K562 (cell line): ENCODE results near the gene NCAM2. TPM values are rescaled to one million over a fixed set of nuclear protein-coding genes. Genes with fewer than 3 reads are reported as not detected.

Source experiments
- ATF7 ChIP-seq: fragments of 450-650 bp; IDR thresholded peaks from 2 replicates; pipeline ENCODE4 v1.7.1; 2014; ENCODE audit warnings: mild to moderate bottlenecking, moderate library complexity
- CBFA2T3 ChIP-seq: fragments of 450-650 bp; IDR thresholded peaks from 2 replicates; pipeline ENCODE4 v1.6.1; 2017
- HDAC3 ChIP-seq: fragments of 450-650 bp; IDR thresholded peaks from 2 replicates; pipeline ENCODE4 v1.6.1; 2018; ENCODE audit warnings: borderline replicate concordance, mild to moderate bottlenecking, moderate library complexity; ENCODE audit not compliant: partially characterized antibody
- HNRNPK ChIP-seq: fragments of 200-400 bp; formaldehyde crosslinking; IDR thresholded peaks from one replicate; pipeline ENCODE4 v1.6.1; 2018; ENCODE audit warnings: mild to moderate bottlenecking, low read depth, low read length; ENCODE audit not compliant: poor library complexity, severe bottlenecking
- HNRNPLL ChIP-seq: fragments of 200-400 bp; formaldehyde crosslinking; IDR thresholded peaks from 2 replicates; pipeline ENCODE4 v1.6.1; 2017; ENCODE audit warnings: low read length, low read depth, mild to moderate bottlenecking; ENCODE audit not compliant: poor library complexity, severe bottlenecking
- ILF3 ChIP-seq: fragments of 450-650 bp; IDR thresholded peaks from 2 replicates; pipeline ENCODE4 v1.6.1; 2018; ENCODE audit warnings: antibody characterized with exemption, mild to moderate bottlenecking, moderate library complexity, borderline replicate concordance
- JUN ChIP-seq, 2 experiments: sonication (generic) in 1 of 2; formaldehyde crosslinking in 1 of 2; IDR thresholded peaks; 2 replicates each; pipeline versions ENCODE4 v1.6.1 to v1.8.0; 2012 to 2022; ENCODE audit warnings: borderline replicate concordance in 2 of 2, mild to moderate bottlenecking in 2 of 2, improper control_type of control experiment in 1 of 2, low read depth in 1 of 2, low read length in 1 of 2, missing genetic modification reagents in 1 of 2
- NR4A1 ChIP-seq, 2 experiments: fragments of 250-450 bp in 1 of 2; fragments of 450-650 bp in 1 of 2; sonication (Bioruptor Pico) in 1 of 2; IDR thresholded peaks; 2 replicates each; pipeline versions ENCODE4 v1.4.0 to v1.6.1; 2016 to 2020; ENCODE audit warnings: mild to moderate bottlenecking in 2 of 2, missing compliant biosample characterization in 1 of 2, missing genetic modification characterization in 1 of 2, moderate library complexity in 1 of 2
- PCBP2 ChIP-seq: fragments of 200-400 bp; formaldehyde crosslinking; IDR thresholded peaks from 2 replicates; pipeline ENCODE4 v1.6.1; 2018; ENCODE audit warnings: low read length, low read depth, mild to moderate bottlenecking, moderate library complexity; ENCODE audit not compliant: poor library complexity, severe bottlenecking
- POLR2AphosphoS2 ChIP-seq: IDR thresholded peaks from 2 replicates; pipeline ENCODE4 v1.6.1; 2012; ENCODE audit warnings: low read length, improper control_type of control experiment
- TRIM28 ChIP-seq: fragments of 450-650 bp; IDR thresholded peaks from 2 replicates; pipeline ENCODE4 v1.6.1; 2017
- XRCC3 ChIP-seq: fragments of 450-650 bp; IDR thresholded peaks from 2 replicates; pipeline ENCODE4 v1.6.1; 2017; ENCODE audit warnings: mild to moderate bottlenecking, moderate library complexity
- ZNF146 ChIP-seq: IDR thresholded peaks from one replicate; pipeline ENCODE4 v1.6.1; 2018; ENCODE audit warnings: missing compliant biosample characterization; ENCODE audit not compliant: unreplicated experiment
- ZNF764 ChIP-seq: fragments of 250-450 bp; sonication (Bioruptor Pico); IDR thresholded peaks from 2 replicates; pipeline ENCODE4 v1.4.0; 2020; ENCODE audit warnings: low read depth, mild to moderate bottlenecking, moderate library complexity
- polyA plus RNA-seq, 8 experiments: library from polyadenylated mRNA; depleted of rRNA in 4 of 8; stranded (reverse) in 5 of 8; unstranded in 3 of 8; fragments of >200 nt; fragmentation: Nextera tagmentation in 2 of 8; fragmentation: Illumina TruSeq in 1 of 8; extraction: Ambion mirVana in 2 of 8; extraction: Trizol in 1 of 8; gene quantifications; 2 replicates each; pipeline versions ENCODE4 v1.2.1 to v1.2.3, GENCODE V29; 2011 to 2014; ENCODE audit warnings: inconsistent platforms in 1 of 8, missing spikeins in 1 of 8
- total RNA-seq, 7 experiments: library from RNA; depleted of rRNA in 6 of 7; stranded (reverse); fragments of >200 nt in 6 of 7; fragmentation: Illumina TruSeq in 2 of 7; extraction: Trizol in 2 of 7; gene quantifications; 2 replicates each; pipeline versions ENCODE4 v1.2.1 to v1.2.3, GENCODE V29; 2011 to 2021; ENCODE audit warnings: low replicate concordance in 1 of 7
- TF ChIP-seq, protein P1 (sequence below), 2 experiments: IDR thresholded peaks; 2 replicates each; pipeline ENCODE4 v1.6.1; 2011; ENCODE audit warnings: borderline replicate concordance in 1 of 2, control low read depth in 1 of 2, low read depth in 1 of 2, low read length in 1 of 2, mild to moderate bottlenecking in 1 of 2, mixed read lengths in 1 of 2, moderate library complexity in 1 of 2; ENCODE audit not compliant: insufficient read depth in 1 of 2, insufficient read length in 1 of 2, poor library complexity in 1 of 2, severe bottlenecking in 1 of 2; ENCODE audit errors: extremely low read depth in 1 of 2
- TF ChIP-seq, protein P2 (sequence below): fragments of 450-650 bp; IDR thresholded peaks from 2 replicates; pipeline ENCODE4 v1.6.1; 2016; ENCODE audit warnings: low read depth

The NCAM2 gene
- total and polyA plus RNA-seq, 9 of the 15 experiments (the other 6 are each of a cell fraction or from before 2014, with no cell fraction given), result 14.0 to 58.2 (median 27.8) TPM

DNA sequence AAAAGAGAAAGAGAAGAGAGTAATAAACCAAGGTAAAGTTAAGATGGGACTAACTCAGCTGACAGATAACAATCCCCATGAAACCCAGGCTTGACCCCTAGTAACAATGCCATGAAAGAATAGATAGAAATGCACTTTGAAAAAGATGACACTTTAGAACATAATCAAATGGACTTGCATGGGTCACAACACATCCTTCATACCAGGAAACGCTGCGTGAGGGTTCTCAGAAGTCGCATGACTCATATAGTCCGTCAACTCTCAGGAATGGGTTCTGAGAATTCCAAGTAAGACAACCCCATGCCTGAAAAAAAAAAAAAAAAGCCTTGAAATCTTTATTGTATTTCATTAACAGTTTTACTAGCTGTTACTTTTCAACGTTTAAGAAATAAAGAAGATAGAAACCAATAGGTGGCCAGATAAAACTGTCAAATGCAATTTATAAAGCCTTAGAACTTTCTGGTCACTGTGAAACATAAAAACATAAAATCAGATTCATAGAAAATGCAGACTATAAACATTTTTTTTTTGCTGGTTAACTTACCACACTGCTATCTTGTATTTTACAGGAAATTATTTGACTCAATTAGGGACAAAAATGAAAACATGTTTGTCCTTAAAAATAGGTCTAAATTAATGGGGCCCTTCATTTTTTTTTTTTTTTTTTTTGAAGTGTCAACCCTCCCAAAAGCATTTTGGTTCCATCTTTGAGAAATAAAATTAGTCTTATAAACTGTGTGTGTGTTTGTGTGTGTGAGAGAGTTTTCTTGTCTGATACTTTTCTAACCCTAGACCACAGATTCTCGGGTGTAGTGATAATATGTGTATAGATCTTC is 202.1 kb downstream of the NCAM2 start (continued):
- TF ChIP-seq NR4A1 (CRISPR knock-in tag; IDR thresholded peaks at IDR 0.05) (no peak), NR4A1 (tag; IDR thresholded peaks at IDR 0.05) (no peak; the same call in 1 of the 2 replicates), ZNF146 (CRISPR knock-in tag) (no peak), CBFA2T3 (peak; percentile 60), ILF3 (no peak), HDAC3 (peak; percentile 57), HNRNPK (no peak), ATF7 (peak; percentile 88; the same call in 1 of the 2 replicates), PCBP2 (no peak), POLR2AphosphoS2 (no peak), XRCC3 (no peak), TRIM28 (no peak), JUN (IDR thresholded peaks at IDR 0.05; ENCODE audit: borderline replicate concordance, low read depth, low read length) (peak; percentile 94), JUN (CRISPR knock-in tag; IDR thresholded peaks at IDR 0.05; ENCODE audit: borderline replicate concordance) (no peak), ZNF764 (no peak), HNRNPLL (no peak)
- TF ChIP-seq, protein P1, sequence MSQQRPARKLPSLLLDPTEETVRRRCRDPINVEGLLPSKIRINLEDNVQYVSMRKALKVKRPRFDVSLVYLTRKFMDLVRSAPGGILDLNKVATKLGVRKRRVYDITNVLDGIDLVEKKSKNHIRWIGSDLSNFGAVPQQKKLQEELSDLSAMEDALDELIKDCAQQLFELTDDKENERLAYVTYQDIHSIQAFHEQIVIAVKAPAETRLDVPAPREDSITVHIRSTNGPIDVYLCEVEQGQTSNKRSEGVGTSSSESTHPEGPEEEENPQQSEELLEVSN (IDR thresholded peaks at IDR 0.05; ENCODE audit: borderline replicate concordance in 1 of 2, extremely low read depth in 1 of 2, insufficient read depth in 1 of 2, insufficient read length in 1 of 2, low read depth in 1 of 2, low read length in 1 of 2, poor library complexity in 1 of 2, severe bottlenecking in 1 of 2), result no peak
- TF ChIP-seq, protein P2, sequence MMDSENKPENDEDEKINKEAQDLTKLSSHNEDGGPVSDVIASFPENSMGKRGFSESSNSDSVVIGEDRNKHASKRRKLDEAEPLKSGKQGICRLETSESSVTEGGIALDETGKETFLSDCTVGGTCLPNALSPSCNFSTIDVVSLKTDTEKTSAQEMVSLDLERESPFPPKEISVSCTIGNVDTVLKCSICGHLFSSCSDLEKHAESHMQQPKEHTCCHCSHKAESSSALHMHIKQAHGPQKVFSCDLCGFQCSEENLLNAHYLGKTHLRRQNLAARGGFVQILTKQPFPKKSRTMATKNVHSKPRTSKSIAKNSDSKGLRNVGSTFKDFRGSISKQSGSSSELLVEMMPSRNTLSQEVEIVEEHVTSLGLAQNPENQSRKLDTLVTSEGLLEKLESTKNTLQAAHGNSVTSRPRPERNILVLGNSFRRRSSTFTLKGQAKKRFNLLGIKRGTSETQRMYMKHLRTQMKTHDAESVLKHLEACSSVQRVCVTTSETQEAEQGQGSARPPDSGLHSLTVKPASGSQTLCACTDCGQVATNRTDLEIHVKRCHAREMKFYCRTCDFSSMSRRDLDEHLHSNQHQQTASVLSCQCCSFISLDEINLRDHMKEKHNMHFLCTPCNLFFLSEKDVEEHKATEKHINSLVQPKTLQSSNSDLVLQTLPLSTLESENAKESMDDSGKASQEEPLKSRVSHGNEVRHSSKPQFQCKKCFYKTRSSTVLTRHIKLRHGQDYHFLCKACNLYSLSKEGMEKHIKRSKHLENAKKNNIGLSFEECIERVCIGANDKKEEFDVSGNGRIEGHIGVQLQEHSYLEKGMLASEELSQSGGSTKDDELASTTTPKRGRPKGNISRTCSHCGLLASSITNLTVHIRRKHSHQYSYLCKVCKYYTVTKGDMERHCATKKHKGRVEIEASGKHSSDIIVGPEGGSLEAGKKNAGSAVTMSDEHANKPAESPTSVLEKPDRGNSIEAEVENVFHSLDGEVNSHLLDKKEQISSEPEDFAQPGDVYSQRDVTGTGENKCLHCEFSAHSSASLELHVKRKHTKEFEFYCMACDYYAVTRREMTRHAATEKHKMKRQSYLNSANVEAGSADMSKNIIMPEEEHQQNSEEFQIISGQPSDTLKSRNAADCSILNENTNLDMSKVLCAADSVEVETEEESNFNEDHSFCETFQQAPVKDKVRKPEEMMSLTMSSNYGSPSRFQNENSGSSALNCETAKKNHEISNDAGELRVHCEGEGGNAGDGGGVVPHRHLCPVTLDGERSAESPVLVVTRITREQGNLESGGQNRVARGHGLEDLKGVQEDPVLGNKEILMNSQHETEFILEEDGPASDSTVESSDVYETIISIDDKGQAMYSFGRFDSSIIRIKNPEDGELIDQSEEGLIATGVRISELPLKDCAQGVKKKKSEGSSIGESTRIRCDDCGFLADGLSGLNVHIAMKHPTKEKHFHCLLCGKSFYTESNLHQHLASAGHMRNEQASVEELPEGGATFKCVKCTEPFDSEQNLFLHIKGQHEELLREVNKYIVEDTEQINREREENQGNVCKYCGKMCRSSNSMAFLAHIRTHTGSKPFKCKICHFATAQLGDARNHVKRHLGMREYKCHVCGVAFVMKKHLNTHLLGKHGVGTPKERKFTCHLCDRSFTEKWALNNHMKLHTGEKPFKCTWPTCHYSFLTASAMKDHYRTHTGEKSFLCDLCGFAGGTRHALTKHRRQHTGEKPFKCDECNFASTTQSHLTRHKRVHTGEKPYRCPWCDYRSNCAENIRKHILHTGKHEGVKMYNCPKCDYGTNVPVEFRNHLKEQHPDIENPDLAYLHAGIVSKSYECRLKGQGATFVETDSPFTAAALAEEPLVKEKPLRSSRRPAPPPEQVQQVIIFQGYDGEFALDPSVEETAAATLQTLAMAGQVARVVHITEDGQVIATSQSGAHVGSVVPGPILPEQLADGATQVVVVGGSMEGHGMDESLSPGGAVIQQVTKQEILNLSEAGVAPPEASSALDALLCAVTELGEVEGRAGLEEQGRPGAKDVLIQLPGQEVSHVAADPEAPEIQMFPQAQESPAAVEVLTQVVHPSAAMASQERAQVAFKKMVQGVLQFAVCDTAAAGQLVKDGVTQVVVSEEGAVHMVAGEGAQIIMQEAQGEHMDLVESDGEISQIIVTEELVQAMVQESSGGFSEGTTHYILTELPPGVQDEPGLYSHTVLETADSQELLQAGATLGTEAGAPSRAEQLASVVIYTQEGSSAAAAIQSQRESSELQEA, result no peak
